T-helper 2 cell (primary cell): ENCODE data around the gene IGF1.
A peak's percentile ranks its signal among the peaks of the same experiment; 100 is the strongest.
"Not testable (repeated sequence)": the region's sequence is repeated elsewhere in the genome, so short reads cannot be mapped to it uniquely, and the experiment has no call there.

Source experiments
- DNase-seq, 5 experiments: peaks; one replicate each; pipeline versions ENCODE4 v3.0.0 to v3.0.0-alpha.2; 2012 to 2022

The IGF1 gene

GRCh38 chr12:102459314-102459713 is 21.0 kb downstream of the IGF1 start:
- DNase-seq = no peak

GRCh38 chr12:102454808-102455760 is 25.3 kb downstream of the IGF1 start:
- DNase-seq = no peak

- no peak for DNase-seq
These were observed 26.0 kb downstream of the IGF1 start for GRCh38 chr12:102454330-102454729.

- DNase-seq = no peak
These were observed 27.8 kb downstream of the IGF1 start for GRCh38 chr12:102452605-102453004.

- DNase-seq = not testable (repeated sequence)
These were observed 31.3 kb downstream of the IGF1 start for GRCh38 chr12:102449018-102449417.

- not testable (repeated sequence) for DNase-seq
These were observed 32.9 kb downstream of the IGF1 start for GRCh38 chr12:102447426-102447825.

GRCh38 chr12:102444707-102445106 is 35.7 kb downstream of the IGF1 start:
- no peak for DNase-seq

GRCh38 chr12:102444093-102444492 is 36.3 kb downstream of the IGF1 start:
- no peak for DNase-seq

GRCh38 chr12:102441077-102441596 is 39.2 kb downstream of the IGF1 start:
- peak in 1 of 5 experiments; percentile 50 for DNase-seq

- DNase-seq = no peak
These were observed 40.6 kb downstream of the IGF1 start for GRCh38 chr12:102439426-102440405.

- DNase-seq = no peak
These were observed 41.5 kb downstream of the IGF1 start for GRCh38 chr12:102438827-102439210.

- DNase-seq = no peak
These were observed 42.1 kb downstream of the IGF1 start for GRCh38 chr12:102438047-102438826.

GRCh38 chr12:102437511-102437910 is 42.9 kb downstream of the IGF1 start:
- no peak for DNase-seq

GRCh38 chr12:102436867-102437266 is 43.5 kb downstream of the IGF1 start:
- DNase-seq = no peak

- no peak for DNase-seq
These were observed 44.4 kb downstream of the IGF1 start for GRCh38 chr12:102435827-102436436.

GRCh38 chr12:102433304-102433703 is 47.1 kb downstream of the IGF1 start:
- DNase-seq = no peak

GRCh38 chr12:102430661-102431060 is 49.7 kb downstream of the IGF1 start:
- no peak for DNase-seq

GRCh38 chr12:102429211-102430154 is 50.9 kb downstream of the IGF1 start:
- no peak for DNase-seq

GRCh38 chr12:102427543-102427941 is 52.8 kb downstream of the IGF1 start:
- DNase-seq = no peak
